GM21515 (cell line): ENCODE measurements around the gene HABP2.

Experiments
- ATAC-seq: cut with Tn5 transposase; IDR thresholded peaks from one replicate; pipeline ENCODE4 v1.9.1; 2021; ENCODE audit not compliant: unreplicated experiment

HABP2 gene

DNA sequence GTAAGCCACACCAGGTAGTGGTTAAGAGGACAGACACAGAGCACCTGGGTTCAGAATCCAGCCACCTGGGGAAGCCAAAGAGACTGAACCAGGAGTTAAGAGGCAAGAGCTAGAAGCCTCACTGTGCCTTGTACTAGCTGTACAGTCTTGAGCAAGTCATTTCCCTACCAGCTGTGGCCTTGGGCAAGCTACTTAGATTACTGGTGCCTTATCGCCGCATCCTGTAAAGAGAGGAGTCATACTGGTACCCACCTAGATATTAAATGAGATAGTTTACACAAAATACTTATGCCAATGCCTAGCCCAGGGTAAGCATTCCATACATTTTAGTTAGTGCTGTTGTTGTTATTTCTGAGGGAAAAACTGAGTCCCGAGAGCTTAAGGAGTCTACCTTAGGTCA is 47.7 kb downstream of the HABP2 start:
- ATAC-seq = no peak

DNA sequence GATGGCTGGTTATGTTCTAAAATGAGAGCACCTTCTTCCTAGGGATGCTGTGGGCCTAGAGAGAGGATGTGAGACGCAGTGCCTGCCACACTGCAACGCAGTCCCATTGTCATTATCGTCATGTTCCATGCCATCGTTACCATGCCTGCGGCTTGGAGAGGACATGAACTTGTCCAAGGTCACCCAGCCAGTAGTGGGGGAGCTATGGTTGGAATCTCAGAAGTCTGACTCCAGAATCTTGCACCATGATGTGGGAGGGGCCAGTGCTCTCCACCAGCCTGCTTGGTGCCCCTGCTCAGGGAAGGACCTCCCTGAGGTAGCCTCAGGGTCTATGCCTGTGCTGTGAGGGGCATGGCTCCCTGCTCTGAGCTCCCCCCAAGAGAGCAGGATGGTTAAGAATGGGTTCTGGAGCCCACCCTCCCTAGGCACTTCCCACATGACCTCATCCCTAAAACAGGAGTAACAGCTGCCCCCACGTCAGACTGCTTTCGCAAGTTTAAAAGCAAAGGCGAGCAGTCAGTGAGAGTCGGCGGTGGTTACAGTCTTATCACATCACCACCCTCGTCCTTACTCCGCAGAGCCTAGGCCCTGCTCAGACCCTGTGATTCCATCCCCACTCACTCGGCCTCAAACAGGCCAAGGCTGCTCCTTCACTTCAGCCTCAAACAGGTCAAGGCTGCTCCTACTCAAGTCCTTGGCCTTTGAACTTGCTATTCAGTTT is 50.4 kb downstream of the HABP2 start:
- no peak for ATAC-seq

DNA sequence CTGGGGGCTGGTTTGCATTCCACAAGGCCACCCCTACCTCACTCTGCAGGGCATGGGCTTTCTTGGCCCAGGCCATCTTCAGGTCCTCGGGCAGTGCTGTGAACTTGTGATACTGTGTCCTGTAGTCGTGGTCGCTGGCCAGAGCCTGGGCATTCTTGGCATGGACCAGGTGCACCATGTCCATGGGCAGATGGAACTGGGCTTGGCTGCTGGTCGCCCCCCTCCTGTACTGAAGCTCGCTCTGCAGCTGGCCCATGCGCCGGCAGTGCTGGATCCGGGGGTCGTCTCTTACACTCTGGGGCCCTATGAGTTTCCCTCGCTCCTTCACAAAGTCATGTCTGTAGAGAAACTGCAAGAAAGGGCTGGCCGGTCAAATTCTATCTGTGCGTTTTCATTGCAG is 51.7 kb downstream of the HABP2 start:
- ATAC-seq = no peak

DNA sequence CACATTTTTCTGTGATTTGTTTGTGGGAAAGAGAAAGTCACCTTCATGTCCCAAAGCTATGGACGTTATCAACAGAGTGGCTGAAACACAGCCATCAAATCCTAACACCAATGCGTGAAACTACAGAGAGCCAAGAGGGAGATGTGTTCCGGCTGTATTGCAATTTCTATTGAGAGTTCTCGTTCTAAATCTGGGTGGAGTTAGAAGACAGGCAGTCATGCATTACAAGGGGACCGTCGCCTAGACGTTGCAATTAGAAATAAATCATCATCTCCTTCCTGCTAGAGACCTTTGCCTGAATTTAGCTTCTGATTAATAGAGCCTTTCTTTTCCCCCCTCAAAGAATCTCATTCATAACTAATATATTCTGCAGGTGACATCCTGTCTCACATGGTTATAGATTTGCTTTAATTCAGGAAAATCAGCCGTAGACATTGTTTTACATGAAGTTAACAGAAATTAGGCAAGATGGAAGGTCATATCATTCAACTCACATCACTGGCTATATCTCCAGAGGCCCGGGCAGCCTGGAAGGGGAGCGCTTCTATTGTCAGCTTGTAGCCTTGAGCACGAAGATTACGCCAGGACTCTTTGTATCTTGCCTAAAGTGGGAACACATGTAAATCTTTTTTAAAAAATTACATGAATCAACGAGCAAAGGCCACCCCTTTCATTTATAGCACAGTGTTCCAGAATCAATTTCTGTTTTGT is 52.6 kb downstream of the HABP2 start:
- no peak for ATAC-seq

DNA sequence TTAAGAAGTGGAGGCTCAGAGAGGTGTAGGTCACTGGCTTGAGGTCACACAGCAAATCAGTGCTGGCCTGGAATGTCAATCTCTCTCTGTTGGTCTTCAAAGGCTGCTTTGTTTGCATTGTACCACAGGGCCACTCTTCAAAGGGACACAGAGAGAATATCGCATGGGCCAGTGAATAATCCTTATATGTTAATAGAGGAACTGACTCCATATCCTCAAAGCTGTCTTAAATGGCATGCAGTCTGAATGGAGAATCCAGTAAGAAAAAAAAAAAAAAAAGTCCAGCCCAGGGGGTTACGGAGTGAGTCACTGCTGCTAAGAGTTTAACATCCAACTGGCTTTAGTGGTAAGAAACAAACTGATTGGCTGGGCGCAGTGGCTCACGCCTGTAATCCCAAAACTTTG is 56.9 kb downstream of the HABP2 start:
- no peak for ATAC-seq

DNA sequence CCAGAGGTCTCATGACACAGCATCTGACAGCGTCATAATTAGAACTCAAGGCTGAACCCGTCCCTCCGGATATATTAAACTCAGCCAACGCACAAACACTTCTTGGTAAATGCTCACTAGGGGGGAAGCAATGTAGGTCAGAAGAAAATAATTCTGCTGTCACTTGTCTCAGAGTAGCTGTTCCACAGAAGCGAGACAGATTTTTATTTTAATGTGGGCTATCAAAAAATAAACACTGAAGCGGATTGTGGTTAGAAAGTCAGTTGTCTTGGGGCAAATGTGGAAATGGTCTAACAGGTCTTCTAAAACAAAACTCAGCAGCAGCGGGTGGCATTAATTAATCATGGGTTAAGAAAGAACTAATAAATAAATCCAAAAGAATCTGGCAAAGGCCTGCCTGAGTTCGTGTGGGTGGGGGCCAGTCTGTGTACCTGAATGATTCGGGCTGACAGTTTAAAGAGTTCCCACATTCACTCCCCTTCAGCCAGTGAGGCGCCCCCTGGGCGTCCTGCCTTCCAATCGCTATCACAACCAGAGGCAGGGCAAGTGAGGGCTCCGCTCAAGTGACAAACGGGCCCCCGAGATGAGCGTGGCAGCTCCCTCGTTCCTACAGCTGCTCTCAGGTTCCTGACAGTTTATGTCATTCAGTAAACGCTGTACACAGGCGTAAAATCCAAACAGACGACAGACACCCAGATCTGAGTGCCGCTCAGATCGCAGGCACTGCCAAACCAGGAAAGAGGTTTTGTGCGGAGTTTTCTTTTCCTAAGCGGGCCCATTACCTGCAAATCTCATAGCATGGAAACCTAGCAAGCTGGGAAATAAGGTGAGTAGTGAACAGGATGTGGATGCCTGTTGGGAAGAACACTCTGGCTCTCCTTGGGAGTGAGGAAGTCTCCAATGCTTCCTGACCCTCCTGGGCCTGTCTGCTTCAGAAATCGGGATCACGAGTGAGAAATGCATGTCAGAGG is 58.1 kb downstream of the HABP2 start:
- no peak for ATAC-seq

DNA sequence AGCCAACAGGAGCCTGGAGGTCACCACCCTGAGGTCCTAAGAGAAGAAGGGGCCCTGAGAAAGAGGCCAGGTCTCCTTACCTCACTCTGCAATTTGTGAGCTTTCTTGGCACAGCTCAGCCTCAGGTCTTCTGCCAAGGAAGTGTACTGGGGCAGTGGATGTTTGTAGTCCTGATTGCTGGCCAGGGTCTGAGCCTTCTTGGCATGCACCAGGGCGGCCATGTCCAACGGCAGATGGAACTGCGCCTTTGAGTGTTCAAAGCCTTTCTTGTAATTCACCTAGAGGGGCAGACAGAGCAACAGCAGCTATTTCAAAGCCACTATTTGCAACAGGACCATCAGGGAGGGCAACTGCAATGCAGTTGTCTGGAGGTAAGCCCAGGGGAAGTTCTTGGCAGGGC is 59.3 kb downstream of the HABP2 start:
- ATAC-seq = no peak

DNA sequence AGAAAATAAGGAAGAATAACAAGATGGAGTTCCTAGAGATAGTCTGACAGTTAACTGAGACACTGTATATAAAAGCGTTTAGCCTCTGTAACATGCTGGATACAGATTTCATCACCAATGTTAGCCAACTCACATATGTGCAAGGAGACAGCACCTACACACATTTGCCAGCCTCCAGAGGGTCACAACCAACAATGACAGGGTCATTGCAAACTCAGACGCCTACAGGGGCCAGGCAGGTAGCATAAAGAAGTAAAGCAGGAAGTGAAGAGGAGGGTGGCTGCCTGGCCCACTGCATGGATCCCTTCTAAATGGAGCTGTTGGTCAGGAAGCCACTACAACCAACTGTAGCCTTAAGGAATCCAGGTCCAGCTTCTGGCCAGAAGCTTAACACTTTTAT is 60.6 kb downstream of the HABP2 start:
- no peak for ATAC-seq

DNA sequence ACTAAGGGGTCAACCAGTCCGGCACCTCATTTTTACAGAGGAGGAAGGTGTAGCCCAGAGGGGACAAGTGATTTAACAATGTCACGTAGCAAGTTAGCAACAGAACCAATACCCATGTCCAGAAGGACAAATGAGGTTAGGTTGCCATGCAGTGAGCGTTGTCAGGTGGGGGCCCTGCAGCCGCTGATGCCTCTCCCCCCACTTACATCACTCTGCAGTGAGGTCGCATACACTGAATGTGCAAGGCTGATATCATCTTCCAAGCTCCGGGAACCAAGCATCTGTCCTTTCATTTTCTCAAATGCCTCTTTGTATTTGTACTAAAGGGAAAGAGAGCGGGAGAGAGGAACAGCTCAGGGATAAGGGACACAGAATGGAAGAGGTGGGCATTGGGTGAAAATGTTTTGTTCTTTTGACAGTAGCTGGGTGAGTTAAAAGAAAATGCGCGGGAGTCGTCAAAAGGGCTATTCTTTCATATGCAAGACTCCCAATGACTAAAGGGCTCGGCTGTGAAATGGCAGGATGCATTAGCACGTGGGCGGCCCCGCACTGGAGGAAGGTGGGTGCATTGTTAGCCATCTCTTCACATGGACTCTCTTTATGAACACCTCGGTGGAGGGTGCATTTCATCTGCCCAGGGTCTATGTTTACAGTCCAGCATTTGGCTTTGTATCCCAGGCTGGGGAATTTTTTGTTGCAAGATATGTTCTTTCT is 61.3 kb downstream of the HABP2 start:
- no peak for ATAC-seq

DNA sequence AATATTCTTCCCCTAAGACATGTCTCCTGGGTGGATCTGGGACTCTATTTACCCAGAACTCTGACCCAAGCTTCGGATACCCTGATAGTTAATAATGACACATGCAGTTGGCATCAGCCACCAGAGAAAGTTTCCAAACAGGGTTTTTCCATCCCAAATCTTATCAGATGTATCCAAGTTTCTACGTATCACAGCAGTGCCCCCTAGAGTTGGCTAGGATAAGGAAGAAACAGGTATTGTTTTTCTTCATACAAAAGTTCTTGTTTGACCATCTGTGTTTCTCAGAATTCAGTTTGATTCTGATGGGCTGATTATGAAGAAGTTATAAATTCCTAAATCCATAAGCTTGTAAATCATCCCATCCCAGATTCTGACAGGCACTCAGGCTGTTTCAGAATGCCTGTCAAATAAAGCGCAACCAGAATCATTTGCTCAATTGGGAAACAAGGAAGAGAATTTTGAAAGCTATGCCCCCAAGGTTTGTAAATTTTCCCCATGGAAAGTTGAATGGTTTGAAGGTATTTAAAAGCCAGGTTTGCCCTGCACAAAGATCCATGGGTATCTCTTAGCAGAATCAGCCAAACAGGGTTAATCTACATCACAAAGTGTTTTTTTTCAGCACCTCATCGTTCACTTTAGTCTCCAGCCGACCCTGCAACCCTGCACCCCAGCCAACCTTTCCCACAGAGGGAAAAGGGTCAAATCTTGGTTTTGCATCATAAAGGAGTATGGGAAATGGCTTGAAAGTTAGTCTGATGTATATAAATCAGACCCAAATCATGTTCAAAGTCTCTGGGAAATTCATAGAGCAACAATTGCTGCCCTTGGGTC is 63.6 kb downstream of the HABP2 start:
- ATAC-seq = no peak

DNA sequence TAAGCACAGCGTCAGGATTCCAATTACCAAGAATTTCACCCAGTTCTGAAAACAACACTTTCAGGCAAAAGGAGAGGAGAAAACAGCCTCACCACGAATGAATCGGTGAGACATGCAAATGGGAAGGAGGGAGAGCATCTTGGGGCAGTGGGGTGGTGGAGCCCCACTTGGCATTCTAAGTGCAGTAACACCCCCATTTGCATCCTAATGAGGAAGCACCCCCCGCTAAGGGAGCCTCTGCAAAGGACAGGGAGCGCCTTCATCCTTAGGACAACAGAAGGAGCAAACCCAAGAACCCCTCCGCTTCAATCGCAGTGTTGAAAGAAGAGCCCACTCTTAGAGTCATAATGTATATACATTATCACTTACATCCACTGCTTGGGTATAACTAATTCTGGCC is 64.2 kb downstream of the HABP2 start:
- ATAC-seq = no peak

DNA sequence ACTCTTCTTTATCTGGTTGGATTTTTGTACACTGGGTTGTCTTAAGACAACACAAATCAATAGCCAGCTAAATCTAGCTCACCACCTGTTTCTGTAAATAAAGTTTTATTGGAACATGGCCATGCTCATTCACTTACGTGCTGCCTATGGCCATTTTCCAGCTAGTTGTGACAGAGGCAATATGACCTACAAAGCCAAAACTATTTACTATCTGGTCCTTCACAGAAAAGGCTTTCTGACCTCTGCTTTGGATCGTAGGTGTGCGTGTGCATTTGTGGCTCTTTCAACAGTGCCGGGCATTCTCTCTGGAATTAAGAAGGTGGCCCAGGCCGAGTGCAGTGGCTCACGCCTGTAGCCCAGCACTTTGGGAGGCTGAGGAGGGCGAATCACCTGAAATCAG is 65.5 kb downstream of the HABP2 start:
- ATAC-seq = no peak

DNA sequence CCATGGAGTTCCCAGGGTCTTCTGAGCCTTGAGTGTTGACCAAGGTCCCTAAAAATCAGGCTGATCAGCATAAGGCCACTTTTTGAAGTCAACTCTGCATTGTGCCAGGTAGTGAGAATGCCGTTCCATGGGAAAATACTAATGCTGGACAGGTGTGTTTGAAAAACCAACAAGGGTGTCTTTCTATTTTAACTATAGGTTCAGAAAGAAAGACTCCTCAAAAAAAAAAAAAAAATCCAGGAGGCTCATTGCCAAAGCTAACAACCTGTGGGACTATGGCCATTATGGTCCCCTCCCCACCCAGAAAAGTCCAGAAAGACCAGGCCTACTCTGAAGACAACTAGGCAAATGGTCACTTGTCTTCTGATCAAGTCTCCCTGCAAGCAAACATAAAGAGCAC is 66.5 kb downstream of the HABP2 start:
- no peak for ATAC-seq

DNA sequence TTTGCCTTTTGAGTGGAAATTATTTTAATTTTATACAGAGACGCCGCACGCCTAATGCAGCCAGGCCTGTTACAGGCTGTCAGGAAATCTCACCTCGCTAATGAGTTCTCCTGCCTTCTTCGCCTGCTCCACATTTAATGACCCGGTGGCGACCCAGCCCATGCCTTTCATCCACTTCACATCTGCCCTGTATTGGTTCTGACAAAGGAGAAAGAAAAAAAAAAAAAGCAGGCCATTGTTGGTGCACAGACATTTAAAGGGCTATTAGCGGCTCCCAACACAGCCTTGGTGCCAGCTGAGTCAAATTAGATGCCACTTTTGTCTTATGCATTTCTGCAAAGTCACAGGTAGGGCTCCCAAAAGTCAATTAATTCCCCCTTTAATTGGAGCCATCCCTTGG is 67.7 kb downstream of the HABP2 start:
- ATAC-seq = no peak

DNA sequence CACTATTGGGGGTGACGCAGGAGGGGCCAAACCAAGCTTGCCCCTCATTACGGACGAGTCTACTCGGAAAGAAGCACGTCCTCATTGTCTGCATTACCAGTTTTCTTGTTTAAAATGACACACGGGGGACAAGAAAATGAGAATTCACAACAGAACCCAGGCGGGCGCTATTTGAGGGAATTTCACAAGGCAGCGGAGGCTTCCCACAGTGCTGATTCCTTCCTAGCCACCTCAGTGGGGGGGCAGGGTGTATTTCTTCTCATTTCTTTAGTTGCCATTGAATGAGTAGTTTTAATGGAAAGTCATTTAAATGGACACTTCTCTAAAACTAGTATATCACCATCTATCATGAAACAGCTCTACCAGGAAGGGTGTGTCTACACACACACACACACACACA is 68.1 kb downstream of the HABP2 start:
- no peak for ATAC-seq

DNA sequence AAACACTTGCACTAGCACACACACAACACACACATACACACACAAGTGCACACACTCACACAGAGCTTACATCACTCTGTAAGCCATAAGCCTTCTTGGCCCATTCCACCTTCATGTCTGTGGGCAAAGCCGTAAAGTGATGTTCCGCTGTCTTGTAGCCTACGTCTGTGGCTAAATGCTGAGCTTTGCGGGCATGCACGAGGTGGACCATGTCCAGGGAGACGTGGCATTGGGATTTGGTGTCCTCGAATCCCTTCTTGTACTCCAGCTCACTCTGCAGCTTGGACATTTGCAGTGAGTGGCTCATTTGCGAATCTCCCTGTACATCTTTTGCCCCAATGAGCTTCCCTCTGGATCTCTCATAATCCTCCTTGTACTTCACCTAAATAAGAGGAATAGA is 68.9 kb downstream of the HABP2 start:
- no peak for ATAC-seq

DNA sequence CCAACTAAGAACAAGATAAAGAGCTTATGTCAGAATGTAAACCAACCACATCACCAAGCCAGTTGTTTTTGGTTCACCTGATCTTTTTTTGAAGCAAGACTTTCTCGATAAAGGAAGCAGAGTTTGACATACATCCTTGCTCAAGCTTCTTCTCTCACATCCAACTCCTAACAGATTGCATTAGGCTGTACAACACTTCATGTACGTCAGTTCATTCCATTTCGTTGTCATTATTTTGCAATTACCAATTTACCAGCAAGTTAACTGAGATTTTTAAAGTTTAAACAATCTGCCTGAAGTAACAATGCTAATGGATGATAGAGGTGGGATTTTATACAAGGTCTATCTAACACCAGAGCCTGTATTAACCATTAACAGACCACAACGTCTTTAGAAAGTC is 70.0 kb downstream of the HABP2 start:
- no peak for ATAC-seq

DNA sequence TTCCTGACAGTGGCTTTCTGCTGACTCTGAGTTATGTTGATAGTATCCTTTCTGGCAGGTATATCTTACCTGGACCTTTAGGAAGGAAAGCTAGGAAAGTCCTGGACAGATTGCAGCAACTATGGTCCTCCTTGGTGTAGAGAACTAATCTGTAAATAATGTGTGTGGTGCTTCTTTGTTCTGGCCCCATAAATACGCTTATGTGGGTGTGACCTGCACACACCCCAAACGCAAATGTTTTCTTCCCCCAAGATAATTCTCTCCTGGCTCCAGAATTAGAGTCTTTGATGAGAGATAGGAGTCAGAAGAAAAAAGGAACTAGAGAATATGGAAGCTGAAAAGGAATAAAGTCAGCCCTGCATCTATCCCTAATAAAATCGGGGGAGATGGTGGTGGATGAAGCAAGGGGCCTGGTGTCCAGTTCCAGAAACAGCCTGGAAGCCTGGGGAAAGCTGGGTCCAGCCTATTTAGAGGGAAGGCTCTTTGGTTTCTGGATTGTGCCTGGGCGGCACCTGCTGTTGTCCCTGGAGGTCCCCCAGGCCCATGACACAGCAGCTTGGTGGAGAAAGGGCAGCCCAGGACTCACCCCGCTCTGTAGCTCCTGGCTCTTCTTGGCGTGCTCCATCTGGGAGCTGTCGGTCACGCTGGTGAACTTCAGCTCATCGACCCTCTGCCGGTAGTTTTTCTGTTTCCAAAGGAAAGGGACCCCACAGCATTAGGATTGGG is 72.8 kb downstream of the HABP2 start:
- no peak for ATAC-seq

DNA sequence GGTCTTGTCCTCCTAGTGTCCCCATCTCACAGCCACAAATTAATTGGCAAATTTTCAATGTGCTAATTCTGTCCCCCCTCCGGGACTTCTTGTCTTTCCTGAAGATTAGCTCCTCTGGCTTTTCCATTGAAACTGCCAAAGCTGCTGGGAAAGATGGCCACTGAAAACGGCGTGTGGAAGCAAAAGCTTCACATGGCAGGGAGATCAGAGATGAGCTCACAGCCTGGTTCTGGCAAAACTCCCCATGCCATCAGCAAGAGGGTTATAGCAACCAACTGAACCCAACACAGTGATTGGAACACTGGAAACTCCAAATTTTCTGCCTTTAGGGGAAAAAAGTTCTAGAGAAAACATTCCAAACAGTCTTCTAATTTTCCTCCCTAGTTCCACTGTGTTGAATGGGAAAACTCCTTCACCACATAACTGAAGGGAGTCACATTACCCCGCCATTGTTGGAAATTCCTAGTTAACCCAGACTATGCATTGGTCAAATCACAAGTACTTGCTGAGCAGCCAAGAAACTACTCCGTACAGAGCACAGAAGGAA is 74.0 kb downstream of the HABP2 start:
- no peak for ATAC-seq
